Measurements from ENCODE around the gene PLRG1. TPM values are rescaled to one million over a fixed set of nuclear protein-coding genes. Genes with fewer than 3 reads are reported as not detected.

The PLRG1 gene
- total RNA-seq, 1 donor from 2014 or later, result 95.7 TPM

GRCh38 chr4:154551872-154552686 is 1.9 kb upstream of the PLRG1 start:
- peak; percentile 91 for TF ChIP-seq CTCF (conservative IDR thresholded peaks at IDR 0.05)
- H3K4me3 Mint-ChIP-seq, result no peak overlapping the region
- H3K9me3 Mint-ChIP-seq, result no peaks in the 10 kb centered on the region
- H3K27me3 Mint-ChIP-seq, result no peaks in the 10 kb centered on the region
- H3K36me3 Mint-ChIP-seq, result peaks cover 4% of the 10 kb centered on the region
- H3K27ac Mint-ChIP-seq, result no peak overlapping the region
- peaks cover 13% of the 10 kb centered on the region for H3K4me1 Mint-ChIP-seq (ENCODE audit: unreplicated experiment)
- no peak for DNase-seq (ENCODE audit: extremely low spot score, unreplicated experiment)

GRCh38 chr4:154545689-154546088 is 4.5 kb downstream of the PLRG1 start:
- Mint-ChIP-seq H3K27ac (no peak overlapping the region), H3K27me3 (no peaks in the 10 kb centered on the region), H3K36me3 (peaks cover 36% of the 10 kb centered on the region), H3K9me3 (no peaks in the 10 kb centered on the region), H3K4me1 (ENCODE audit: unreplicated experiment) (peaks cover 13% of the 10 kb centered on the region), H3K4me3 (no peak overlapping the region)
- peak; percentile 48 for TF ChIP-seq CTCF (conservative IDR thresholded peaks at IDR 0.05)
- no peak for DNase-seq (ENCODE audit: extremely low spot score, unreplicated experiment)

GRCh38 chr4:154542271-154542879 is 7.8 kb downstream of the PLRG1 start:
- no peak for DNase-seq (ENCODE audit: extremely low spot score, unreplicated experiment)
- Mint-ChIP-seq H3K9me3 (no peaks in the 10 kb centered on the region), H3K36me3 (peaks cover 50% of the 10 kb centered on the region), H3K4me3 (no peak overlapping the region), H3K27me3 (no peaks in the 10 kb centered on the region), H3K4me1 (ENCODE audit: unreplicated experiment) (no peaks in the 10 kb centered on the region), H3K27ac (no peak overlapping the region)
- no peak for TF ChIP-seq CTCF (conservative IDR thresholded peaks at IDR 0.05)

- Mint-ChIP-seq H3K27ac (no peak overlapping the region), H3K27me3 (no peaks in the 10 kb centered on the region), H3K4me1 (ENCODE audit: unreplicated experiment) (peaks cover 4% of the 10 kb centered on the region), H3K36me3 (peaks cover 6% of the 10 kb centered on the region), H3K9me3 (no peaks in the 10 kb centered on the region), H3K4me3 (no peak overlapping the region)
- DNase-seq (ENCODE audit: extremely low spot score, unreplicated experiment), result no peak
- no peak for TF ChIP-seq CTCF (conservative IDR thresholded peaks at IDR 0.05)
These were observed 15.9 kb downstream of the PLRG1 start for GRCh38 chr4:154534296-154534695.

- no peak for TF ChIP-seq CTCF (conservative IDR thresholded peaks at IDR 0.05)
- Mint-ChIP-seq H3K36me3 (no peaks in the 10 kb centered on the region), H3K4me3 (no peak overlapping the region), H3K9me3 (no peaks in the 10 kb centered on the region), H3K4me1 (ENCODE audit: unreplicated experiment) (peaks cover 10% of the 10 kb centered on the region), H3K27me3 (peaks cover 4% of the 10 kb centered on the region), H3K27ac (peak overlapping the region; percentile 78)
- DNase-seq (ENCODE audit: extremely low spot score, unreplicated experiment), result no peak
These were observed 20.3 kb downstream of the PLRG1 start for GRCh38 chr4:154529728-154530519.
